ENCODE data around the gene ERG. TPM values are rescaled to one million over a fixed set of nuclear protein-coding genes. Genes with fewer than 3 reads are reported as not detected.

ERG gene
- total RNA-seq, 2 experiments from 2014 or later = not detected

DNA sequence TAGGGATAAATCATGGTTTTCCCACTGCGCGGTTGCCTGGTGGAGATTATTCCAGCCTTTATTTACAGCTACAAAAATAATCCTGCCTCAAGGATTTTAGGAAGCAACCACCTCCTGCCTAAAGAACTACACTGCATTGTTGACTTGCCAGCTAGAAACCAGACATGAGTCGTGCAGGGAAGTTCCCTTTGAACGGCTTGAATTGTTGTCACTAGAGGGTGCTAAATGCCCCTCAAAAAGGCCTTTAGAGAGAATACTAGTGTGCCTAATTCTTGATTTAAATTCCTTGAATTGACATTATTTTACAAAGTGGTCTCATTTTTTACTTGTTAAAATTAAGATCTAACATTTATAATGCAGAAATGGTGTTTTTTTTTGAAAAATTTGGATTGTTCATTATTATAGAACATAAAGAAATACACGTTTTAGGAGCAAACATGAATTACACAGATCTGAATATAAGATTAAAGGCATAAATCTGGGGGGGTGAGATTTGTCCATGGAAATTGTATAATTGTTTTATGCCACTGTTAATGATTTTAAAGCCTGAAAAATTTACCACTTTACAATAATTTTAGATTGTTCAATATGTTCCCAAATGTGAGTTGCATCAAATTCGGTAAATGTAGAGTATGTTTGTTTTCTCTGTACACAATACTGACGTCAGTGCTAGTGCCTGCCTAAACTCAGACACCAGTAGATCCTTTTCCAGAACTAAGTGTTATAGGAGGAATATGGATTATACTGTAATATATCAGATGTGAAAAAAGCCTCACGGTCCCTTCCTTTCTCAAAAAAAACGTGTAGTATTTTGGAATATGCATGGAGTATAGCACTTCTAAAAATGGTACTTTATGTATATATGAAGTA, 7.6 kb upstream of the ERG start:
- no peaks in the 10 kb centered on the region for H3K4me1 ChIP-seq (ENCODE audit: insufficient read depth, low read length, poor library complexity, severe bottlenecking)
- no peaks in the 10 kb centered on the region for H3K9me2 ChIP-seq (ENCODE audit: insufficient read depth, low read length)
- H3K36me3 ChIP-seq (ENCODE audit: insufficient read depth, low read length) = no peaks in the 10 kb centered on the region
- no peak overlapping the region for H3K4me2 ChIP-seq (ENCODE audit: low read length)
- BruUV-seq (replicated peaks) = no TSS peak
- intact Hi-C loops (cut with micrococcal nuclease; ENCODE audit: unreplicated experiment) = loop anchor here (2.0 kb wide), 1 partner anchor 631 kb away; no protein-coding TSS in a partner anchor
- no peaks in the 10 kb centered on the region for H3K9me3 ChIP-seq (ENCODE audit: low read length)
- TF ChIP-seq, protein P1, sequence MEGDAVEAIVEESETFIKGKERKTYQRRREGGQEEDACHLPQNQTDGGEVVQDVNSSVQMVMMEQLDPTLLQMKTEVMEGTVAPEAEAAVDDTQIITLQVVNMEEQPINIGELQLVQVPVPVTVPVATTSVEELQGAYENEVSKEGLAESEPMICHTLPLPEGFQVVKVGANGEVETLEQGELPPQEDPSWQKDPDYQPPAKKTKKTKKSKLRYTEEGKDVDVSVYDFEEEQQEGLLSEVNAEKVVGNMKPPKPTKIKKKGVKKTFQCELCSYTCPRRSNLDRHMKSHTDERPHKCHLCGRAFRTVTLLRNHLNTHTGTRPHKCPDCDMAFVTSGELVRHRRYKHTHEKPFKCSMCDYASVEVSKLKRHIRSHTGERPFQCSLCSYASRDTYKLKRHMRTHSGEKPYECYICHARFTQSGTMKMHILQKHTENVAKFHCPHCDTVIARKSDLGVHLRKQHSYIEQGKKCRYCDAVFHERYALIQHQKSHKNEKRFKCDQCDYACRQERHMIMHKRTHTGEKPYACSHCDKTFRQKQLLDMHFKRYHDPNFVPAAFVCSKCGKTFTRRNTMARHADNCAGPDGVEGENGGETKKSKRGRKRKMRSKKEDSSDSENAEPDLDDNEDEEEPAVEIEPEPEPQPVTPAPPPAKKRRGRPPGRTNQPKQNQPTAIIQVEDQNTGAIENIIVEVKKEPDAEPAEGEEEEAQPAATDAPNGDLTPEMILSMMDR (conservative IDR thresholded peaks at IDR 0.05; ENCODE audit: low read length) = peak; percentile 77
- TF ChIP-seq EZH2phosphoT487 (IDR thresholded peaks at IDR 0.05; ENCODE audit: borderline replicate concordance, low read depth, low read length) = no peak
- ChIA-PET POLR2A (no interaction called here), CTCF (ENCODE audit: unreplicated experiment) (no interaction called here)
- no peak overlapping the region for H2AFZ ChIP-seq (ENCODE audit: low read length)
- H3K27ac ChIP-seq (ENCODE audit: low read depth, low read length, poor library complexity, severe bottlenecking) = no peak overlapping the region
- H3K4me3 ChIP-seq (ENCODE audit: low read depth, low read length, poor library complexity, severe bottlenecking) = no peak overlapping the region
- no peaks in the 10 kb centered on the region for H3K79me2 ChIP-seq (ENCODE audit: insufficient read depth, low read depth, low read length)
- DNase-seq (ENCODE audit: low spot score) = peak; percentile 48
- H4K20me1 ChIP-seq (ENCODE audit: insufficient read depth, low read length) = no peaks in the 10 kb centered on the region

DNA sequence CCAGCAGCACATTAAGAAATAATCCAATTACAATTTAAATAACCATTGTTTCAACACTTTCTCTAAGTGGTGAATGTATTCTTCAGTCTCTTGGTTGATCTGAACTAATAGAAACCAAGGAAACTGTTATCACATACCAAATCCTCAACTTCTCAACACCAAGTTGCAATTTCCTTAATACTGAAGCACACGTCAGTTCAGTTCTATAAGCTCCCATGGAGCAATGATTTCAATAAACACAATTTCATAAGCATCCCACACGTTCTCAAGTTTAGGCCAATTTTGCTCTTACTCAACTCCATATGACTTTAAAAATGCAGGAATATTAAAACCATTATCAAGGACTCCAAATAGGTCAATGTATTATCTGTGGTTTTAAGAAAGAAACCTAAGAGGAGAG, 5.8 kb upstream of the ERG start:
- intact Hi-C loops (cut with micrococcal nuclease; ENCODE audit: unreplicated experiment) = loop anchor here (2.0 kb wide), 1 partner anchor 633 kb away; no protein-coding TSS in a partner anchor
- no peak for DNase-seq (ENCODE audit: low spot score)

DNA sequence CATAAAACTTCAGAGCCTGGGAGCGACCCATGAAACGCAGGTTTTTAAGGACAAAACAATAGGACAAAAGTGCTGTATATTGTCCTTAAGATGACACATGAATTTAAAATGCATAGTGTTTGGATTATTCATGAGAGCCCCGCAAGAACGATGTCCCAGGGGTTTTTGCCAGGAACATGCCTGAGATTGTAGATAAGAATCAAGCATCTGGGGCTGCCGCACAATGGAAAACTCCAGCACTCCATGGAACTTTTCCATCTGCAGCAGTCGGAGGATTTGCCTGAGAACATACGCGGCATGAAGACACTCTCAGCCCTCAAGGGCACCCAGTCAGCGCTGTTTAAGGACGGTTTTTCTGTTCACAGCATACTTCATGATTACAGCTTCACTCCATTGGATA, 5.3 kb upstream of the ERG start:
- H3K4me1 ChIP-seq (ENCODE audit: insufficient read depth, low read length, poor library complexity, severe bottlenecking) = no peaks in the 10 kb centered on the region
- H3K27ac ChIP-seq (ENCODE audit: low read depth, low read length, poor library complexity, severe bottlenecking) = no peak overlapping the region
- H3K4me2 ChIP-seq (ENCODE audit: low read length) = no peak overlapping the region
- no peak overlapping the region for H3K4me3 ChIP-seq (ENCODE audit: low read depth, low read length, poor library complexity, severe bottlenecking)
- no peaks in the 10 kb centered on the region for H3K79me2 ChIP-seq (ENCODE audit: insufficient read depth, low read depth, low read length)
- CTCF ChIA-PET (ENCODE audit: unreplicated experiment) = no interaction called here
- no peak for TF ChIP-seq EZH2phosphoT487 (IDR thresholded peaks at IDR 0.05; ENCODE audit: borderline replicate concordance, low read depth, low read length)
- TF ChIP-seq, protein P1 (conservative IDR thresholded peaks at IDR 0.05; ENCODE audit: low read length) = no peak
- no peaks in the 10 kb centered on the region for H3K36me3 ChIP-seq (ENCODE audit: insufficient read depth, low read length)
- H3K9me3 ChIP-seq (ENCODE audit: low read length) = no peaks in the 10 kb centered on the region
- H3K9me2 ChIP-seq (ENCODE audit: insufficient read depth, low read length) = no peaks in the 10 kb centered on the region
- H4K20me1 ChIP-seq (ENCODE audit: insufficient read depth, low read length) = no peaks in the 10 kb centered on the region
- DNase-seq (ENCODE audit: low spot score) = no peak
- H2AFZ ChIP-seq (ENCODE audit: low read length) = no peak overlapping the region
- intact Hi-C loops (cut with micrococcal nuclease; ENCODE audit: unreplicated experiment) = no loop called here
- POLR2A ChIA-PET = no interaction called here
- BruUV-seq (replicated peaks) = no TSS peak

More for the DNA sequence above, 5.8 kb upstream of the ERG start:
- TF ChIP-seq EZH2phosphoT487 (IDR thresholded peaks at IDR 0.05; ENCODE audit: borderline replicate concordance, low read depth, low read length) = no peak
- Histone ChIP-seq H3K4me1 (ENCODE audit: insufficient read depth, low read length, poor library complexity, severe bottlenecking) (no peaks in the 10 kb centered on the region), H3K79me2 (ENCODE audit: insufficient read depth, low read depth, low read length) (no peaks in the 10 kb centered on the region), H3K36me3 (ENCODE audit: insufficient read depth, low read length) (no peaks in the 10 kb centered on the region), H3K27ac (ENCODE audit: low read depth, low read length, poor library complexity, severe bottlenecking) (no peak overlapping the region), H3K4me2 (ENCODE audit: low read length) (no peak overlapping the region), H3K9me3 (ENCODE audit: low read length) (no peaks in the 10 kb centered on the region), H3K9me2 (ENCODE audit: insufficient read depth, low read length) (no peaks in the 10 kb centered on the region), H2AFZ (ENCODE audit: low read length) (no peak overlapping the region), H4K20me1 (ENCODE audit: insufficient read depth, low read length) (no peaks in the 10 kb centered on the region), H3K4me3 (ENCODE audit: low read depth, low read length, poor library complexity, severe bottlenecking) (no peak overlapping the region)
- POLR2A ChIA-PET = no interaction called here
- no TSS peak for BruUV-seq (replicated peaks)
- CTCF ChIA-PET (ENCODE audit: unreplicated experiment) = no interaction called here

All from OCI-LY7 (cell line).